ENCODE data around the gene VPS37C.

- no peak for TF ChIP-seq CTCF (IDR thresholded peaks at IDR 0.05)
- no peak for TF ChIP-seq POLR2A (IDR thresholded peaks at IDR 0.05)
Measured at GRCh38 chr11:61133145-61133544, 28.1 kb downstream of the VPS37C start.
